ENCODE results near the gene PRTFDC1. TPM values are rescaled to one million over a fixed set of nuclear protein-coding genes. Genes with fewer than 3 reads are reported as not detected.

Gene PRTFDC1
- 1.2 TPM for polyA plus RNA-seq (2012; ENCODE audit: low read depth, missing spikeins)

- TF ChIP-seq TAF1 (IDR thresholded peaks at IDR 0.05; ENCODE audit: low read depth, low read length) (0 out of 2 replicates have a peak, but pooled peaks have one; percentile 27), SPI1 (IDR thresholded peaks at IDR 0.05; ENCODE audit: low read depth, low read length) (no peak), POU2F2 (IDR thresholded peaks at IDR 0.05; ENCODE audit: low read depth, low read length) (no peak), PAX5 (IDR thresholded peaks at IDR 0.05; ENCODE audit: insufficient read depth, low read length, severe bottlenecking) (no peak), POLR2AphosphoS5 (IDR thresholded peaks at IDR 0.05; ENCODE audit: low read depth, low read length) (no peak), POLR2A (IDR thresholded peaks at IDR 0.05; ENCODE audit: low read depth, low read length) (no peak)
- peak; percentile 43 for DNase-seq (ENCODE audit: insufficient read length, low spot score)
- no peak for FAIRE-seq
Measured at GRCh38 chr10:24952143-24952706, at the start of gene PRTFDC1. TSS of gene PRTFDC1 (minus strand) at chr10:24952606. CDS start at chr10:24952575, 31 bp downstream.

- DNase-seq (ENCODE audit: insufficient read length, low spot score), result no peak
- TF ChIP-seq PAX5 (IDR thresholded peaks at IDR 0.05; ENCODE audit: insufficient read depth, low read length, severe bottlenecking), result no peak
- TF ChIP-seq TAF1 (IDR thresholded peaks at IDR 0.05; ENCODE audit: low read depth, low read length), result no peak
- no peak for TF ChIP-seq POU2F2 (IDR thresholded peaks at IDR 0.05; ENCODE audit: low read depth, low read length)
- no peak for TF ChIP-seq POLR2AphosphoS5 (IDR thresholded peaks at IDR 0.05; ENCODE audit: low read depth, low read length)
- TF ChIP-seq POLR2A (IDR thresholded peaks at IDR 0.05; ENCODE audit: low read depth, low read length), result no peak
- TF ChIP-seq SPI1 (IDR thresholded peaks at IDR 0.05; ENCODE audit: low read depth, low read length), result no peak
- no peak for FAIRE-seq
Measured at GRCh38 chr10:24998044-24998443, 45.6 kb upstream of the PRTFDC1 start.

GRCh38 chr10:24995072-24995471, 42.7 kb upstream of the PRTFDC1 start:
- FAIRE-seq (no peak), DNase-seq (ENCODE audit: insufficient read length, low spot score) (no peak)
- TF ChIP-seq PAX5 (IDR thresholded peaks at IDR 0.05; ENCODE audit: insufficient read depth, low read length, severe bottlenecking) (no peak), POLR2AphosphoS5 (IDR thresholded peaks at IDR 0.05; ENCODE audit: low read depth, low read length) (no peak), POU2F2 (IDR thresholded peaks at IDR 0.05; ENCODE audit: low read depth, low read length) (no peak), SPI1 (IDR thresholded peaks at IDR 0.05; ENCODE audit: low read depth, low read length) (no peak), POLR2A (IDR thresholded peaks at IDR 0.05; ENCODE audit: low read depth, low read length) (no peak), TAF1 (IDR thresholded peaks at IDR 0.05; ENCODE audit: low read depth, low read length) (no peak)

GRCh38 chr10:24993237-24993958, 41.0 kb upstream of the PRTFDC1 start:
- DNase-seq (ENCODE audit: insufficient read length, low spot score), result no peak
- TF ChIP-seq POLR2A (IDR thresholded peaks at IDR 0.05; ENCODE audit: low read depth, low read length) (no peak), POU2F2 (IDR thresholded peaks at IDR 0.05; ENCODE audit: low read depth, low read length) (no peak), TAF1 (IDR thresholded peaks at IDR 0.05; ENCODE audit: low read depth, low read length) (no peak), POLR2AphosphoS5 (IDR thresholded peaks at IDR 0.05; ENCODE audit: low read depth, low read length) (no peak), SPI1 (IDR thresholded peaks at IDR 0.05; ENCODE audit: low read depth, low read length) (no peak), PAX5 (IDR thresholded peaks at IDR 0.05; ENCODE audit: insufficient read depth, low read length, severe bottlenecking) (no peak)
- no peak for FAIRE-seq

- DNase-seq (ENCODE audit: insufficient read length, low spot score), result no peak
- no peak for FAIRE-seq
- TF ChIP-seq TAF1 (IDR thresholded peaks at IDR 0.05; ENCODE audit: low read depth, low read length), result no peak
- no peak for TF ChIP-seq POU2F2 (IDR thresholded peaks at IDR 0.05; ENCODE audit: low read depth, low read length)
- no peak for TF ChIP-seq POLR2A (IDR thresholded peaks at IDR 0.05; ENCODE audit: low read depth, low read length)
- TF ChIP-seq PAX5 (IDR thresholded peaks at IDR 0.05; ENCODE audit: insufficient read depth, low read length, severe bottlenecking), result no peak
- no peak for TF ChIP-seq POLR2AphosphoS5 (IDR thresholded peaks at IDR 0.05; ENCODE audit: low read depth, low read length)
- no peak for TF ChIP-seq SPI1 (IDR thresholded peaks at IDR 0.05; ENCODE audit: low read depth, low read length)
Measured at GRCh38 chr10:24992512-24993133, 40.2 kb upstream of the PRTFDC1 start.

GRCh38 chr10:24991298-24991697, 38.9 kb upstream of the PRTFDC1 start:
- no peak for DNase-seq (ENCODE audit: insufficient read length, low spot score)
- TF ChIP-seq PAX5 (IDR thresholded peaks at IDR 0.05; ENCODE audit: insufficient read depth, low read length, severe bottlenecking) (no peak), POLR2AphosphoS5 (IDR thresholded peaks at IDR 0.05; ENCODE audit: low read depth, low read length) (no peak), SPI1 (IDR thresholded peaks at IDR 0.05; ENCODE audit: low read depth, low read length) (no peak), POLR2A (IDR thresholded peaks at IDR 0.05; ENCODE audit: low read depth, low read length) (no peak), TAF1 (IDR thresholded peaks at IDR 0.05; ENCODE audit: low read depth, low read length) (no peak), POU2F2 (IDR thresholded peaks at IDR 0.05; ENCODE audit: low read depth, low read length) (no peak)
- no peak for FAIRE-seq

- FAIRE-seq, result no peak
- no peak for DNase-seq (ENCODE audit: insufficient read length, low spot score)
- TF ChIP-seq POU2F2 (IDR thresholded peaks at IDR 0.05; ENCODE audit: low read depth, low read length), result no peak
- TF ChIP-seq PAX5 (IDR thresholded peaks at IDR 0.05; ENCODE audit: insufficient read depth, low read length, severe bottlenecking), result no peak
- TF ChIP-seq SPI1 (IDR thresholded peaks at IDR 0.05; ENCODE audit: low read depth, low read length), result no peak
Measured at GRCh38 chr10:24989867-24990266, 37.5 kb upstream of the PRTFDC1 start.

GRCh38 chr10:24988831-24989640, 36.6 kb upstream of the PRTFDC1 start:
- DNase-seq (ENCODE audit: insufficient read length, low spot score) (no peak), FAIRE-seq (no peak)
- TF ChIP-seq TAF1 (IDR thresholded peaks at IDR 0.05; ENCODE audit: low read depth, low read length) (no peak), POLR2AphosphoS5 (IDR thresholded peaks at IDR 0.05; ENCODE audit: low read depth, low read length) (no peak), POU2F2 (IDR thresholded peaks at IDR 0.05; ENCODE audit: low read depth, low read length) (no peak), PAX5 (IDR thresholded peaks at IDR 0.05; ENCODE audit: insufficient read depth, low read length, severe bottlenecking) (no peak), POLR2A (IDR thresholded peaks at IDR 0.05; ENCODE audit: low read depth, low read length) (no peak), SPI1 (IDR thresholded peaks at IDR 0.05; ENCODE audit: low read depth, low read length) (no peak)
